Activated CD4-positive, alpha-beta T cell treated with anti-CD3 and anti-CD28 coated beads, Interleukin-2, Interleukin-6, amounts not matched to agents 100 ng/mL and 50 ng/mL, durations not matched to agents 16 hours and 8 hours (primary cell): ENCODE results near the gene MYL2.
"Not testable (repeated sequence)": the region's sequence is repeated elsewhere in the genome, so short reads cannot be mapped to it uniquely, and the experiment has no call there.

Experiments used
- DNase-seq: peaks from one replicate; pipeline ENCODE4 v3.0.0-alpha.2; 2020

The MYL2 gene, protein sequence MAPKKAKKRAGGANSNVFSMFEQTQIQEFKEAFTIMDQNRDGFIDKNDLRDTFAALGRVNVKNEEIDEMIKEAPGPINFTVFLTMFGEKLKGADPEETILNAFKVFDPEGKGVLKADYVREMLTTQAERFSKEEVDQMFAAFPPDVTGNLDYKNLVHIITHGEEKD

DNA sequence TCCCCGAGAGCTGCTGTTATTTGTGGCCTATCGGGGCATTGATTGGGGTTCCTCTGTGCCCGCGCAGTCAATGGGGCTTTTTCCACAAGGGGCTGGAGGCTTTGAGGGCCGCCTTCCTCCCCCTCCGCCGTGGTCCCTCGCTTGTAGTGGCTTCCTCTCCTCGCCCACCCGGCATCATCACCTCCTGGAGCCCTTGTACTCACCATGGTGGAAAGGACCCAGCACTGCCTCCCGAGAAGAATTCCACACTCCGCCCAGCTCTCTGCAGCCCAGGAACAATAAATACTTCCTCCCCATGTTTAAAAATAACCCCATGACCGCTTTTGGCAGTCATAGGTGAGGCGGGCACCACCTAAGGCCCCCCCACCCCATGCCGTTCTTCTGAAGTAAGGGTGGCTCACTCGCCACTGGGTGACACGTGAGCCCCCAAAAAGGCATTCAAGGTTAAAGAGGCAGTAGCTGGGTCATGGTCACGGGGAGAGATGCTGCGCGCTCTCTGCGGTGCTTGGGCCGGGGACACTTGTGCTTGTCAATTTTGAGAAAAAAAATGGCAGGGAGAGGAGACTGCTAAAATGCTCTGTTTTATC lies at the start of gene MYL2:
MYL2 (minus strand) TSS at position 256 of the 587 bp plus-strand sequence; CDS start at position 206, 50 bp downstream.
- DNase-seq, result no peak

DNA sequence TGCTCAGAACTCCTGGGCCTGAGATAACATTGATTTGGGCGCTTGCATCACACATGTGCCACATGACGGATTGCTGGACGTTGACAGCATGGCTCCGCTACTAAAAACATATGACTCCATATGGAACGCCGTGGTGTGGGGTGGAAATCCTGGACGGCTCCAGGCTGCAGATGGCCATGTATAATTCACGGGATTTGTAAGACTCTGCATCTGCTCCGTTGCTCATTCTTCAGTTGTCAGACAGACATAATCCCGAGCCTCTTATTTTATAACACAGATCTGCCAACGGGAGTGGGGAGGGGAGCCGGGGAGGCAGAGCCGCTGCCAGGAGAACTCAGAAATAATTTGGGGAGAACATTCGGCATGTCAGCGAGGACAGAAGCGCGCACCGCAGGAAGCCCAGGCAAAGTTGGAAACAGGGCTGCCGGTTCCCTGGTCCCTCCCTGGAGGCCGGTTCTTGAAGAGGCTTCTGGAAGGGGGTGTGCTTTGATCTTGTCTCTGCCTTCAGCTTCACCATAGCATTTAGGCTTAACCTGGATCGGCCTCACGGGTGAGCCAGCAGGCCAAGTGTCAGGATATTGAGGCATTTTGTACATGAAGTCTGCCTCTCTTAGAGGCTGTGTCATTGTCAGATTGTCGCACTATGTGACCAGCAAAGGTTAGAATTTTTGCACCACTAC lies 45.8 kb upstream of the MYL2 start:
- no peak for DNase-seq

- DNase-seq, result no peak
These were observed 45.2 kb upstream of the MYL2 start for GRCh38 chr12:110965574-110965973.

- DNase-seq, result no peak
These were observed 40.4 kb upstream of the MYL2 start for GRCh38 chr12:110960795-110961194.

DNA sequence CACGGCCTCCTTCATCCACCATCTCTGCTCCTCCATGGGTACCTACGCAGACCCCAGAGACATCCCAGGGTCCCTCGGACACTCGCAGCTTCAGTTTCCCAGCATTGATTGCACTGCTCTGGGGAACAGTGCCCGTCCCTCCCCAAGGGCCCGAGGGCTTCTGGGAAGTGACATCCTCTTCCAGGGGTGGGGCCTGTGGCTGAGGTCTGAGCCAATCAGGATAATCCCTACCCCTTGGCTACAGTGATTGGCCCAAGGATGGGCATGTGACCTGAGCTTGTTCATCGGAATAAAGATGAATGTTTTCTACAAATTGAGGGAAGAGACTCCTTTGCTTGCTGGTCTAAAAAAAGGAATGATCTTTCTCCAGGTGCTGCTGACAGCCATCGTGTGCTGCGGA lies 37.3 kb upstream of the MYL2 start:
- no peak for DNase-seq

GRCh38 chr12:110957159-110957558 lies 36.8 kb upstream of the MYL2 start:
- DNase-seq, result no peak

DNA sequence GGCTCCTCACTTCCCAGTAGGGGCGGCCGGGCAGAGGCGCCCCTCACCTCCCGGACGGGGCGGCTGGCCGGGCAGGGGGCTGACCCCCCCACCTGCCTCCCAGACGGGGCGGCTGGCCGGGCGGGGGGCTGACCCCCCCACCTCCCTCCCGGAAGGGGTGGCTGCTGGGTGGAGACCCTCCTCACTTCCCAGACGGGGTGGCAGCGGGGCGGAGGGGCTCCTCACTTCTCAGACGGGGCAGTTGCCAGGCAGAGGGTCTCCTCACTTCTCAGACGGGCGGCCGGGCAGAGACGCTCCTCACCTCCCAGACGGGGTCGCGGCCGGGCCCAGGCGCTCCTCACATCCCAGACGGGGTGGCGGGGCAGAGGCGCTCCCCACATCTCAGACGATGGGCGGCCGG lies 30.5 kb upstream of the MYL2 start:
- DNase-seq, result not testable (repeated sequence)

GRCh38 chr12:110950466-110950865 lies 30.1 kb upstream of the MYL2 start:
- not testable (repeated sequence) for DNase-seq

DNA sequence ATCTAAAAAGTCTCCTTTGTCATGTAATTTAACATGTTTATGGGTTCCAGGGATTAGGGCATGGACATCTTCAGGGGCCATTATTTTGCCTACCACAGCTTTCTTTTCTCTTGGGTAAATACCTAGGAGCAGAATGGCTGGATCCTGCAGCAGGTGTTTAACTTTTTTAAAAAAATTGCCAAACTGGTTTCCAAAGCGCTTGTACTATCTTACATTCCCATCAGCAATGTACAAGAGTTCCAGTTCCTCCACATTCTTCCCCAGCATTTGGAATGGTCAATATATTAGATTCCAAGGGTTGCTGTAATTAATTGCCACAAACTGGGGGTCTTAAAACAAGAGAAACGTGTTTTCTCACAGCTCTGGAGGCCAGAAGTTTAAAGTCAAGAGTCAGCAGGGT lies 27.7 kb upstream of the MYL2 start:
- DNase-seq, result no peak

DNA sequence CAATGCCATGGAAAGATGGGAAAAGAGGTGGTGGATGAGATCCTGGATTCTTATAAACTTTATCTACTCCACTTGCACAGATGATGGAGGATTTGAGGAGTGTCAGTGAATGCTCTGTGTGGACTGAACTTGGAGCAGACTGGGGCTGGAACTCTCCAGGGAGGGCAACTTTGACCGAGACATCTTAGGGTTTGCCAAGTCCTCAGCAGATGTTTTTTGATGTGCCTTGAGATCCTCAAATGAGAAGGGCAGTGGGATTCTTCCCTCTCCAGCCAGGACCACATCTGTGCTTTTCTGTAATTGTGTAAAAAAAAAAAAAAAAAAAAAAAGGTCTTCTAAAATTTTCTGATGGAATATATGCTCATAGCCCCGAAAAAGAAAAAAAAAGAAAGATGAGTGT lies 23.0 kb upstream of the MYL2 start:
- DNase-seq, result no peak

- DNase-seq, result no peak
These were observed 21.0 kb upstream of the MYL2 start for GRCh38 chr12:110941391-110941790.

DNA sequence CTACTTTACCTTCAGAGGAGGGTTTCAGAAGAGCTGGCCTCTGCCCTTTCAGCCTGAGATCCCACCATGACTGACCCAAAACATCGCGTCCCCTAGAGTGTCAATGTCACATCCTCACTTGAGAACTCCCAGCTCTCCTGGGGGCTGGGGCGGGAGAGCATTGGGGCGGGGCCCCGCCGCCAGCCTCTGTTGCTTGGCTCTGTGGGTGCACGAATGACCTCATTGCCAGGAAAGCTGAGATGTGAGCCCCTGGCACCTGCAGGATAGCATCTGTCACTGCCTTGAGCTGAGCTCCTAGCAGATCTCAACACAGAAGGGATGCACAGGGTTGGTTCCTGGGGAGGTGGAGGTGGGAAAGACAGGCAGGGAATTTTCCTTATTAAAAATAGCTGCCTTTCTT lies 20.6 kb upstream of the MYL2 start:
- DNase-seq, result no peak

DNA sequence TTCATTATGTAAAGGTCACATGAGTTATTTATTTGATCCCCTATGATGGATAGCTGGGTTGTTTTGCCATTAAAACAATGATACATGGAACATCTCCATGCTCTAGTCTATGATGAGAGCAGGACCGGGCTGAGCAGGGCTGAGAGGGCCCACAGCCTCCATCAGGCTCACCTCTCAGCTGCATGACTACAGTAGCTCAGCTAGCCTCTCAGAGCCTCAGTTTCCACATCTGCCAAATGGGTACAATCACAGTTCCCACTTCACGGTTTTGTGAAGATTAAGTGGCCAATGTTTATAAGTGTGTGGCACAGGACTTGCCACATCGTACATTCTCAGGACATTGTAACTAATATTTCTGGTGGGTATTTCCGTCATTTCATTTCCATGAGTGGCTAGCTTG lies 19.9 kb upstream of the MYL2 start:
- no peak for DNase-seq

DNA sequence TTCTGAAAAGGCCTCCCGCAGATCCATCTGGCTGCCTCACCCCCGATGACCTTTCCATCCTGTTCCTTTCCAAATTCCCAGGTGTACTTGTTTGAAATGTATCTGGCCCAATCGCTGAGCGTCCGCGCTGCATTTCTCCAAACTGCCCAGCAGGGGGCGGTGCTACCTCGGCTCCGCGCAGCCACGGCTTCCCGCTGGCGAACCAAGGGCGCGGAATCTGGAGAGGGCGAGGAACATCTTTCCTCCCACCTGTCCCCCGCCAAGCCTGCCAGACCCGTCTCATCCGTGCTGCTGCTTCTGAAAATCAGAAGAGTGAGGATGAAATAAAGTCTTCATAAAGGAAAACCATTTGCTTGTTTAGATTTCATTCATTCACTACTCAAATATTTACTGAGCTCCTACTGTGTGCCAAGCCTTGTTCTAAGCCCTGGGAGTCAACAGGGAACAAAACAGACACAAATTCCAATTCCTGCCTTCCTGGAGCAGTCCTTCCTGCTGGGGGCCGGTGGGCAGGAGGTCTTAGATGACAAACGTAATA lies 16.8 kb upstream of the MYL2 start:
- peak; percentile 59 for DNase-seq

- DNase-seq, result no peak
These were observed 16.2 kb upstream of the MYL2 start for GRCh38 chr12:110936367-110937103.

- no peak for DNase-seq
These were observed 15.2 kb upstream of the MYL2 start for GRCh38 chr12:110935588-110935987.

DNA sequence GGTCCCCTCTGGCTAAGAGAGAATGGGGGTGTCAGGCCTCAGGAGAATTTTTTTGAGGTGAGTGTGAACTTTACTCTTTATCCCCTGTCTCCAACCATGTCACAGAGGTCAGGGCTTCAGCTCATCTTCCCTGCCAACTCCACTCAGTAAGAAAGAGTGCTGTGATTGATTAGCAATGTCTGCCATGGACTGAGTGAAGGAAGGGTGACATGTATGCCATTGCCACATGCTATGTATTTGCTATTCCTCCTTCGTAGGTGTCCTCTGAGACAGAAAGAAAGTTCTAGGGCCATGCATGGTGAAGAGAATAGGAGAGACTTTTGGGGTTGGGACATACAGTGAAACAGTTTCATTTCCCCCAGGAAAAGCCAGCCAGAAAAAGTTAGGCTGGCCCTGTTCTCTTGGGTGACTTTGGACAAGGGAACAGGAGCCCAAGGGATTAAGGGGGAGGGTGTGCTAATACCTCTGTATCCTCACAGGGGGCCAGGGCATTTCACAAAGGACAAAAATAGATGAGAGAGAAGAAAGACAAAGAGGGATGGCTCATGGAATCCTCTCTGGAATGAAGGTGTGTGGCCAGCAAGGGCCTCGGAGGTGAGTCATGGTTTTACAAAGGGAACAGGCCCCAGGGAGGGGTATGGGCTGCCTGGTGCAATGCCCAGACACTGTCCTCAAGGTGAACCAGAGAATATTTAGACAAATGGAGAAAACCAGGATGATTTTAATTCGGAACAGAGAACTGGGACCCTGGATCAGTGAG lies 13.9 kb upstream of the MYL2 start:
- no peak for DNase-seq

DNA sequence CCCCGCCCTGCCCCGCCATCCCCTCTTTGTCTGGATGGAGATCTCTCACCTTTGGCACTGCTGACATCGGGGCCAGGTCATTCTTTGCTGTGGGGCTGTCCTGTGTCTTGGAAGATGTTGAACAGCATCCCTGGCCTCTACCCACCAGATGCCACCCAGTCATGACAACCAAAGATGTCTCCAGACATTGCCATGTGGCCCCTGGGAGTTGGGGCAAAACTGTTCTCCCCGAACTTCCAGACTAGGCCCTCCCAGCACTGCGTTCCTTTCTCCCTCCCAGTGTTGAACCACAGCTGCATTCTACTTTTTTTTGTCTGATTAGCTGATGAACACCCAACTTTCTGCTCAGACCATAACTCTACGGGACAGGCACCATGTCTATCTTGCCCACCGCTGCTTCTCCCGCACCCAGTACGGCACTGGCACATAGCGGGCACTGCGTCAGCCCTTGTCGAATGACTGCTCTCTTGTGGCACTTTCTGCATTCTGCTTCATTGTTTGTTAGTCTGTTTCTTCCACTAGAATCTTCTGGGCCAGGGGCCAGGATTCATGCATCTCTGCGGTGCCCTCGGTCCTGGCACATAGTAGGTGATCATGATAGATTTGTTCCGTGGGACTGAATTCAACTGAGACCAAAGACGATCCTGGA lies 13.1 kb upstream of the MYL2 start:
- no peak for DNase-seq

DNA sequence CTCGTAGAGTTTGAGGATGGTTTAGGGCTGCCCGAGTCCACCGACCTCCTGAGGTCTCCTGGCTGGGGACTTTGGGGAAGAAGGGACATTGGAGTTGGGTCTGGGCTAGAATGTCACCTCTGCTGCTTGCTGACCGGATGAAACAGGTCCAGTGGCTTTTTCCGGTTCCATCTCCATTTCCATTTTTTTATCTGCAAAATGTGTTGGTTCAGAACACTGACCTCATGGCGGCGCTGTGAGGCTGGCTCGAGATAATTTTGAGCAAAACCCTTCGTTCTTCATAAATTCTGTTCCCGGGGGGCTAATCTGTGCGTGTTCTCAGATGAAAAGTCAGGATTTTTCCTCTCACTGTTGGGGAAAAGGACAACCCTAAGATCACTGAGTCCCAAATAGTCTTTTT lies 11.7 kb upstream of the MYL2 start:
- no peak for DNase-seq

- DNase-seq, result no peak
These were observed 10.9 kb upstream of the MYL2 start for GRCh38 chr12:110931315-110931728.

GRCh38 chr12:110930348-110931314 lies 10.3 kb upstream of the MYL2 start:
- no peak for DNase-seq
